Measurements from ENCODE around the gene KDM1B. TPM values are rescaled to one million over a fixed set of nuclear protein-coding genes. Genes with fewer than 3 reads are reported as not detected.

The KDM1B gene
- total and polyA plus RNA-seq, 2 of the 8 experiments (the other 6 are each of a cell fraction or from before 2014, with no cell fraction given): 3.7 to 7.5 TPM

GRCh38 chr6:18261877-18262276 lies 106.7 kb downstream of the KDM1B start:
- Histone ChIP-seq H3K23ac (ENCODE audit: insufficient read length) (no peak overlapping the region), H4K20me1 (replicated peaks in 1 of 2; ENCODE audit: control insufficient read depth in 1 of 2, insufficient read depth in 2 of 2, low read length in 2 of 2) (peaks cover 16 to 19% of the 10 kb centered on the region in 2 experiments), H2BK20ac (ENCODE audit: low read length) (no peak overlapping the region), H3K9me3 (ENCODE audit: insufficient read depth in 2 of 2, low read depth in 1 of 2, low read length in 1 of 2) (no peaks in the 10 kb centered on the region), H3K9ac (replicated peaks in 1 of 4; ENCODE audit: extremely low read depth in 1 of 4, low read depth in 3 of 4, low read length in 3 of 4) (peak overlapping the region in 1 of 4 experiments; percentile 53; a peak in 3 of 7 replicates), H3K4ac (replicated peaks; ENCODE audit: insufficient read length, low read depth, low read length) (no peak overlapping the region), H2BK120ac (replicated peaks; ENCODE audit: low read depth, low read length) (no peak overlapping the region), H3K56ac (replicated peaks; ENCODE audit: insufficient read length, low read depth, low read length) (no peak overlapping the region), H4K91ac (replicated peaks; ENCODE audit: insufficient read length, low read length) (no peak overlapping the region), H2AFZ (ENCODE audit: low read length) (no peak overlapping the region), H3K79me2 (ENCODE audit: control insufficient read depth in 1 of 2, insufficient read depth in 2 of 2, low read length in 2 of 2) (peaks cover 54 to 74% of the 10 kb centered on the region in 2 experiments), H3K27me3 (replicated peaks in 1 of 4; ENCODE audit: control insufficient read depth in 3 of 4, extremely low read depth in 1 of 4, insufficient read depth in 3 of 4, low read length in 3 of 4) (no peaks in the 10 kb centered on the region; a peak in 1 of 7 replicates), H3K4me3 (ENCODE audit: extremely low read depth in 1 of 4, insufficient read depth in 2 of 4, low read depth in 3 of 4, low read length in 4 of 4) (peak overlapping the region in 2 of 4 experiments; percentile 25 to 94; a peak in 3 of 8 replicates), H3K79me1 (ENCODE audit: low read depth, low read length) (no peaks in the 10 kb centered on the region; the same call in 1 of the 2 replicates), H2BK5ac (ENCODE audit: low read depth, low read length) (peak overlapping the region; percentile 77; the same call in 1 of the 2 replicates), H2BK12ac (ENCODE audit: low read depth, low read length) (no peak overlapping the region), H4K8ac (ENCODE audit: extremely low read depth, insufficient read depth, low read length) (no peak overlapping the region), H3K4me2 (ENCODE audit: insufficient read depth in 1 of 2, low read depth in 2 of 2, low read length in 2 of 2) (peak overlapping the region; percentile 73 to 82), H3K36me3 (ENCODE audit: control insufficient read depth in 2 of 4, insufficient read depth in 4 of 4, low read length in 3 of 4) (peaks cover 5 to 54% (median 12%) of the 10 kb centered on the region in 4 experiments; a peak in 6 of 8 replicates), H2BK15ac (ENCODE audit: low read length) (no peak overlapping the region), H4K5ac (ENCODE audit: insufficient read length, low read depth, low read length) (no peak overlapping the region), H3K18ac (ENCODE audit: extremely low read depth, low read length) (no peak overlapping the region), H3K4me1 (replicated peaks in 1 of 4; ENCODE audit: control insufficient read depth in 3 of 4, insufficient read depth in 4 of 4, low read length in 3 of 4) (peaks cover 5 to 22% (median 10%) of the 10 kb centered on the region in 4 experiments), H3K14ac (ENCODE audit: insufficient read length) (no peak overlapping the region), H3K27ac (ENCODE audit: low read depth, low read length) (no peak overlapping the region), H2AK5ac (ENCODE audit: low read depth, low read length) (peak overlapping the region; percentile 53; the same call in 1 of the 2 replicates), H3K23me2 (ENCODE audit: low read depth, low read length) (peaks cover 13% of the 10 kb centered on the region)
- no peak for TF ChIP-seq SIN3A (conservative IDR thresholded peaks at IDR 0.05 in 1 of 2, IDR thresholded peaks at IDR 0.05 in 1 of 2; ENCODE audit: low read depth in 1 of 2, low read length in 2 of 2)
- no peak for TF ChIP-seq SUZ12 (IDR thresholded peaks at IDR 0.05; ENCODE audit: low read length)
- TF ChIP-seq JUND (IDR thresholded peaks at IDR 0.05; ENCODE audit: low read length): no peak
- no peak for TF ChIP-seq HDAC2 (IDR thresholded peaks at IDR 0.05; ENCODE audit: borderline replicate concordance in 1 of 2, low read depth in 2 of 2, low read length in 2 of 2)
- TF ChIP-seq YY1 (IDR thresholded peaks at IDR 0.05; ENCODE audit: low read depth, low read length): no peak
- TF ChIP-seq POLR2A (IDR thresholded peaks at IDR 0.05; ENCODE audit: control extremely low read depth in 1 of 2, low read depth in 2 of 2, low read length in 2 of 2): 0 out of 3 replicates have a peak, but pooled peaks of 1 of the 2 experiments have one; percentile 35
- no peak for TF ChIP-seq FOSL1 (IDR thresholded peaks at IDR 0.05; ENCODE audit: insufficient read depth, low read depth, low read length)
- TF ChIP-seq TEAD4 (IDR thresholded peaks at IDR 0.05; ENCODE audit: low read depth, low read length): no peak
- TF ChIP-seq KDM5A (IDR thresholded peaks at IDR 0.05; ENCODE audit: low read length): no peak
- FAIRE-seq (no peak), DNase-seq (ENCODE audit: low read depth in 1 of 2, low spot score in 2 of 2) (no peak)
- WGBS, 2 experiments (ENCODE audit: extremely low coverage in 1 of 2, insufficient coverage in 1 of 2, insufficient read length in 1 of 2, insufficient replicate concordance in 2 of 2, low coverage in 1 of 2, low lambda C conversion rate in 2 of 2, missing lambda C conversion rate in 1 of 2): 60% methylated on average over 6 of the region's 6 CpGs; no CpG with 5 or more reads in 1 of the 2 experiments
- CTCF ChIA-PET (ENCODE audit: partially characterized antibody): no interaction called here
- POLR2A ChIA-PET (ENCODE audit: partially characterized antibody): interaction anchor here (0.7 to 1.5 kb wide), 5 partner anchors 20 to 166 kb away, joined by 3 to 5 read pairs (median 3); no protein-coding TSS in a partner anchor
